Osteocyte (in vitro differentiated cells): ENCODE data around the gene GATA3. TPM values are rescaled to one million over a fixed set of nuclear protein-coding genes. Genes with fewer than 3 reads are reported as not detected.

Experiments
- DNase-seq: peaks from one replicate; pipeline ENCODE4 v3.0.0; 2021; ENCODE audit warnings: mixed read lengths; ENCODE audit not compliant: unreplicated experiment; ENCODE audit errors: extremely low spot score
- H3K27ac Mint-ChIP-seq: one replicate; pipeline ENCODE4 v1.8.0; 2021; ENCODE audit warnings: mild to moderate bottlenecking, mixed read lengths; ENCODE audit not compliant: unreplicated experiment
- H3K27me3 Mint-ChIP-seq: one replicate; pipeline ENCODE4 v1.8.0; 2021; ENCODE audit warnings: mixed read lengths; ENCODE audit not compliant: unreplicated experiment
- H3K36me3 Mint-ChIP-seq: one replicate; pipeline ENCODE4 v1.8.0; 2021; ENCODE audit warnings: mixed read lengths; ENCODE audit not compliant: unreplicated experiment
- H3K4me1 Mint-ChIP-seq: one replicate; pipeline ENCODE4 v1.8.0; 2021; ENCODE audit warnings: mixed read lengths; ENCODE audit not compliant: unreplicated experiment
- H3K4me3 Mint-ChIP-seq: one replicate; pipeline ENCODE4 v1.8.0; 2021; ENCODE audit warnings: mild to moderate bottlenecking, moderate library complexity, mixed read lengths; ENCODE audit not compliant: unreplicated experiment
- H3K9me3 Mint-ChIP-seq: one replicate; pipeline ENCODE4 v1.8.0; 2021; ENCODE audit warnings: mixed read lengths; ENCODE audit not compliant: unreplicated experiment
- long read RNA-seq: library from polyadenylated mRNA; unstranded; transcript quantifications from one replicate; pipeline ENCODE4 v2.0.0, GENCODE V29; 2021
- total RNA-seq: library from RNA; stranded (reverse); gene quantifications from 2 replicates; pipeline ENCODE4 v1.2.1, GENCODE V29; 2021
- TF ChIP-seq, protein P1 (sequence below): fragments of 200-600 bp; sonication (generic); IDR thresholded peaks from 2 replicates; pipeline ENCODE4 v1.5.0; 2021; ENCODE audit warnings: antibody characterized with exemption, mild to moderate bottlenecking, moderate library complexity

Gene GATA3
- not detected in 2 replicates for total RNA-seq
- long read RNA-seq: 0 reads

DNA sequence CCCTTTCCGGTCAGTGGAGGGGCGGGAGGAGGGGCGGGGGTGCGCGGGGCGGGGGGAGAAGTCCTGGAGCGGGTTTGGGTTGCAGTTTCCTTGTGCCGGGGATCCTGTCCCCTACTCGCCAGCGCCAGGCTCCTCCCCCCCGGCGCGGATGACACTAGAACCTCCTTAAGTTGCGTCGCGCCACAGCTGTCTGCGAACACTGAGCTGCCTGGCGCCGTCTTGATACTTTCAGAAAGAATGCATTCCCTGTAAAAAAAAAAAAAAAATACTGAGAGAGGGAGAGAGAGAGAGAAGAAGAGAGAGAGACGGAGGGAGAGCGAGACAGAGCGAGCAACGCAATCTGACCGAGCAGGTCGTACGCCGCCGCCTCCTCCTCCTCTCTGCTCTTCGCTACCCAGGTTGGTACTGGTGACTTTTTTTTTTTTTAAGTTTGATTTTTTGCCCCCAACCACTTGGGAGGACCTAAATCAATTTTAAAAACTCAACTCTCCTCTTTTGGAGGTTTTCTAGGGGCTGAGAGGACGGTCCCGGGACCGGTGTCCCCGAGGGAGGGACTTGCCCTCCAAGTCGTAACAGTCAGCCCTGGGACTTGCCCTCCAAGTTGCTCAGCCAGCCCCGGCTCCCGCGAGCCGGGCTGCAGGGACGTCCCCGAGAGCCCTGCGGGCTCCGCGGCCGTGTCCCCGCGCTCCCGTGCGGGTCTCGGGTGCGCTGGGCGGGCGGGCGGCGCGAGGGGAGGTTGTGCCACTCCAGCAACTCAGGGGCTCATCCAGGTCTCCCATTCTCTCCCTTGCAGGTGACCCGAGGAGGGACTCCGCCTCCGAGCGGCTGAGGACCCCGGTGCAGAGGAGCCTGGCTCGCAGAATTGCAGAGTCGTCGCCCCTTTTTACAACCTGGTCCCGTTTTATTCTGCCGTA, at the start of gene GATA3:
GATA3 (plus strand) TSS at position 195 of the 914 bp plus-strand sequence. CDS start 968 bp downstream, outside the sequence.
- Mint-ChIP-seq H3K4me3 (peak within 1 kb of the TSS; percentile 69), H3K36me3 (no peaks in the 10 kb centered on the region), H3K27ac (no peak within 1 kb of the TSS), H3K27me3 (peaks cover 71% of the 10 kb centered on the region), H3K9me3 (no peaks in the 10 kb centered on the region), H3K4me1 (peaks cover 30% of the 10 kb centered on the region)
- no peak for DNase-seq
- TF ChIP-seq, protein P1, sequence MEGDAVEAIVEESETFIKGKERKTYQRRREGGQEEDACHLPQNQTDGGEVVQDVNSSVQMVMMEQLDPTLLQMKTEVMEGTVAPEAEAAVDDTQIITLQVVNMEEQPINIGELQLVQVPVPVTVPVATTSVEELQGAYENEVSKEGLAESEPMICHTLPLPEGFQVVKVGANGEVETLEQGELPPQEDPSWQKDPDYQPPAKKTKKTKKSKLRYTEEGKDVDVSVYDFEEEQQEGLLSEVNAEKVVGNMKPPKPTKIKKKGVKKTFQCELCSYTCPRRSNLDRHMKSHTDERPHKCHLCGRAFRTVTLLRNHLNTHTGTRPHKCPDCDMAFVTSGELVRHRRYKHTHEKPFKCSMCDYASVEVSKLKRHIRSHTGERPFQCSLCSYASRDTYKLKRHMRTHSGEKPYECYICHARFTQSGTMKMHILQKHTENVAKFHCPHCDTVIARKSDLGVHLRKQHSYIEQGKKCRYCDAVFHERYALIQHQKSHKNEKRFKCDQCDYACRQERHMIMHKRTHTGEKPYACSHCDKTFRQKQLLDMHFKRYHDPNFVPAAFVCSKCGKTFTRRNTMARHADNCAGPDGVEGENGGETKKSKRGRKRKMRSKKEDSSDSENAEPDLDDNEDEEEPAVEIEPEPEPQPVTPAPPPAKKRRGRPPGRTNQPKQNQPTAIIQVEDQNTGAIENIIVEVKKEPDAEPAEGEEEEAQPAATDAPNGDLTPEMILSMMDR: no peak

DNA sequence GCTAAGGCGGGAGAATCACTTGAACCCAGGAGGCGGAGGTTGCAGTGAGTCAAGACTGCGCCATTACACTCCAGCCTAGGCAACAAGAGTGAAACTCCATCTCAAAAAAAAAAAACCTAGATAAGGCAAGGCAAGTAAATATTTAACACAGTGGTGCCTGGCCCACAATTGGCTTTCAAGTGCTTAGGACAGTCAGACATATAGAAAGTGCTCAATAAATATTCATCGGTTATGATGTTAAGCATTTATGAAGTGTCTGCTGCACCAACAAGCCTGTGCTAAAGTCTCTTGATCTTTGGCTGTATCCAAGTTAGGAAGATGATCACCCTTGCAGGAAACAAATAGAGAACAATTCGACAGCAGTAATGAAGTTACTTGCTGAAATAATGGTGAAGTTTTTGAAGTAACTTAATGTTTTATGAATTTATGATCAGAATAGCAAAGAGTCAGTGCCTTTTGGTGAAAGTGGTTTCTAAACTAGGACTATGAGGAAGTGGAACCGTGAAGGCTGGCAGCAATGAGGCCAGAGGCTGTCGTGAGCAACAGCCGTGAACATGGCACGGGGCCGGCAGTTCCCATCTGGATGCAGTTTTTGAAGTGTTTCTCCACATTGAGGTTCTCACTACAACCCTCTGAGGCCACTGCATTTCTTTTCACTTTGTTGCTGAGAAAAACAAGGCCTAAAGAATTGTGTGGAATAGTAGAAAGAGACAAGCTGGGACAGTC, 48.1 kb upstream of the GATA3 start:
- no peak for DNase-seq
- peaks cover 23% of the 10 kb centered on the region for H3K36me3 Mint-ChIP-seq
- no peaks in the 10 kb centered on the region for H3K4me1 Mint-ChIP-seq
- H3K27me3 Mint-ChIP-seq: no peaks in the 10 kb centered on the region
- H3K4me3 Mint-ChIP-seq: no peak overlapping the region
- H3K27ac Mint-ChIP-seq: no peak overlapping the region
- H3K9me3 Mint-ChIP-seq: peaks cover 21% of the 10 kb centered on the region
- TF ChIP-seq, protein P1: no peak

DNA sequence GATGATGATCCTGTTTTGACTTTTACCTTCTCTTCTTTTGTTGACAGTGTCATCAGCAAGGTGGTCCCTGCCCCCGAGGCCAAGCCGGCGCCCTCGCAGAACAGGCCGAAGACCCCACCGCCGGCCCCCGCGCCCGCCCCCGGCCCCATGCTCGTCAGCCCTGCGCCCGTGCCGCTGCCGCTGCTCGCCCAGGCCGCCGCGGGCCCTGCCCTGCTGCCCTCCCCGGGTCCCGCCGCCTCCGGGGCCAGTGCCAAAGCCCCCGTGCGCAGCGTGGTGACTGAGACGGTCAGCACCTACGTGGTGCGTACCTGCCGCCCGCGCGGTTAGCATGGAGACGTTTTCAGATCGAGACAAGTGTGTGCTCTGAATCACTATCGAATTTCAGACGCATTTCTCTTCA, 45.5 kb upstream of the GATA3 start:
- Mint-ChIP-seq H3K9me3 (peaks cover 11% of the 10 kb centered on the region), H3K4me3 (no peak overlapping the region), H3K4me1 (no peaks in the 10 kb centered on the region), H3K27me3 (no peaks in the 10 kb centered on the region), H3K27ac (no peak overlapping the region), H3K36me3 (peaks cover 20% of the 10 kb centered on the region)
- DNase-seq: no peak
- TF ChIP-seq, protein P1: no peak

DNA sequence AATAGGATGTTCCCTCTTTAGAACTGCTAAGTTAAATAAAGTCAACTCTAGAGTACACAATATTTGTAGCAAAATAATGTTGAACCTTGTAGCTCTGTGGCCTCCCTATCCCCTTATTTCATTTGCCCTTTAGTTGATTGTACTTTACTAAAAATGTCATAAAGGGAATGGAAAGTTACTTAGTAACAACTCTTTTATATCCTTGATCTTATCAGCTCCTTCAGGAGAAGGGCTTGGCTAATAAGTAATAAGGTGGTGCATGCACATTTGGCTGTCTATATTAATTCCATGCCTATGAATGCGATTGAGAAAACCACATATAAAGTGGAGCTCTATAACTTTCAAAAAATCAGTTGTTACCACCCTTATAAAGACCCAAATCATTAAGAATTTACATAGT, 41.5 kb upstream of the GATA3 start:
- Mint-ChIP-seq H3K36me3 (peaks cover 21% of the 10 kb centered on the region), H3K9me3 (no peaks in the 10 kb centered on the region)
- no peak for DNase-seq

More for the DNA sequence above, 41.5 kb upstream of the GATA3 start:
- TF ChIP-seq, protein P1: no peak
- Mint-ChIP-seq H3K27me3 (no peaks in the 10 kb centered on the region), H3K4me1 (peaks cover 11% of the 10 kb centered on the region), H3K4me3 (no peak overlapping the region), H3K27ac (no peak overlapping the region)
